DND-41 (cell line): Measurements from ENCODE around the gene NUDT21.

ENCODE experiments used
- EZH2 ChIP-seq: IDR thresholded peaks from 3 replicates; pipeline ENCODE4 v1.6.1; 2012; ENCODE audit warnings: borderline replicate concordance, low read depth, mild to moderate bottlenecking, moderate library complexity, low read length, inconsistent platforms; ENCODE audit not compliant: severe bottlenecking
- TF ChIP-seq, protein P1 (sequence below): IDR thresholded peaks from 2 replicates; pipeline ENCODE4 v1.5.1; 2012; ENCODE audit warnings: borderline replicate concordance, low read length, moderate library complexity, mild to moderate bottlenecking; ENCODE audit not compliant: poor library complexity, severe bottlenecking; ENCODE audit errors: extremely low read depth

GRCh38 chr16:56493815-56494214 is 42.7 kb upstream of the NUDT21 start:
- TF ChIP-seq, protein P1, sequence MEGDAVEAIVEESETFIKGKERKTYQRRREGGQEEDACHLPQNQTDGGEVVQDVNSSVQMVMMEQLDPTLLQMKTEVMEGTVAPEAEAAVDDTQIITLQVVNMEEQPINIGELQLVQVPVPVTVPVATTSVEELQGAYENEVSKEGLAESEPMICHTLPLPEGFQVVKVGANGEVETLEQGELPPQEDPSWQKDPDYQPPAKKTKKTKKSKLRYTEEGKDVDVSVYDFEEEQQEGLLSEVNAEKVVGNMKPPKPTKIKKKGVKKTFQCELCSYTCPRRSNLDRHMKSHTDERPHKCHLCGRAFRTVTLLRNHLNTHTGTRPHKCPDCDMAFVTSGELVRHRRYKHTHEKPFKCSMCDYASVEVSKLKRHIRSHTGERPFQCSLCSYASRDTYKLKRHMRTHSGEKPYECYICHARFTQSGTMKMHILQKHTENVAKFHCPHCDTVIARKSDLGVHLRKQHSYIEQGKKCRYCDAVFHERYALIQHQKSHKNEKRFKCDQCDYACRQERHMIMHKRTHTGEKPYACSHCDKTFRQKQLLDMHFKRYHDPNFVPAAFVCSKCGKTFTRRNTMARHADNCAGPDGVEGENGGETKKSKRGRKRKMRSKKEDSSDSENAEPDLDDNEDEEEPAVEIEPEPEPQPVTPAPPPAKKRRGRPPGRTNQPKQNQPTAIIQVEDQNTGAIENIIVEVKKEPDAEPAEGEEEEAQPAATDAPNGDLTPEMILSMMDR, result no peak
- no peak for TF ChIP-seq EZH2
